ENCODE measurements around the gene TGM2.

DNA sequence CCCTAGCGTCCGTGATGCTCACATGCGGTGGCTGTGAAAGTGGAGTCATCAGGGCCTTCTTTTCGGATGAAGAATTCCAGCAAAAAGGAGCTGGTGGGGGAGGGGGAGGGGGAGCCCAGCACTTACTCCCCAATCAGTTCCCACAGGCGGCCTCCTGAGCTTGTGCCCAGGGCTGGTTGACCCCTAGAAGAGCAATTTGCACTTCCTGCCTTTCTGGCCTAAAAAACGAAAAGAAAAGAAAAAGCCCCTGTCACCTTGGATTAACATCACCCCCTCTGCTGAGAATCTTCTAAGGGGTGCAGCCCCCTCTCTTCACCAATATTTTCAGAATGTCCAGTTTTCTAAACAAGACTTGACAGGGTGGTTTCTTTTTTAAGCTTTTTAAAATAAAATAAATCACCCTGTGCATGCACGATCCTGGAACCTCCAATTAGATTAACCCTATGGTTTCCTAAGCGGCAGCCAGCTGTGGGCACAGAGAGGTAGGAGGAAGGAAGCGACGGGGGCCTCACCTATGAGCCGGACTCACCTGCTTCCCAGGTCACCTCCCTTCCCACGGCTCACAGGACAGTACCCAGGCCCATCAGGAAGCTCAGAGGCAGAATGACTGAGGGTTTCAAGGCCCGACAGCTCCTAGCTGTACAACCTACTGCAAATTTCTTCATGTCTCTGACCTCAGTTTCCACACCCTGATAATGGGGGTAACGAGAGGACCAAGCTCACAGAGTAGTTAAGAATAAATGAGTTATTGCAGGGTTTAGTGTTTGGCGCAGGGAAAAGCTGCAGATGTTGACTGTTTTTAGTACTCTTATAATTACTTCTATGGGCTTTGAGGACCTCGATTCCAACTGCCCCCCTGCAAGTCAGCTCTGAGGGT is 10.5 kb upstream of the TGM2 start:
- TF ChIP-seq, protein P1, sequence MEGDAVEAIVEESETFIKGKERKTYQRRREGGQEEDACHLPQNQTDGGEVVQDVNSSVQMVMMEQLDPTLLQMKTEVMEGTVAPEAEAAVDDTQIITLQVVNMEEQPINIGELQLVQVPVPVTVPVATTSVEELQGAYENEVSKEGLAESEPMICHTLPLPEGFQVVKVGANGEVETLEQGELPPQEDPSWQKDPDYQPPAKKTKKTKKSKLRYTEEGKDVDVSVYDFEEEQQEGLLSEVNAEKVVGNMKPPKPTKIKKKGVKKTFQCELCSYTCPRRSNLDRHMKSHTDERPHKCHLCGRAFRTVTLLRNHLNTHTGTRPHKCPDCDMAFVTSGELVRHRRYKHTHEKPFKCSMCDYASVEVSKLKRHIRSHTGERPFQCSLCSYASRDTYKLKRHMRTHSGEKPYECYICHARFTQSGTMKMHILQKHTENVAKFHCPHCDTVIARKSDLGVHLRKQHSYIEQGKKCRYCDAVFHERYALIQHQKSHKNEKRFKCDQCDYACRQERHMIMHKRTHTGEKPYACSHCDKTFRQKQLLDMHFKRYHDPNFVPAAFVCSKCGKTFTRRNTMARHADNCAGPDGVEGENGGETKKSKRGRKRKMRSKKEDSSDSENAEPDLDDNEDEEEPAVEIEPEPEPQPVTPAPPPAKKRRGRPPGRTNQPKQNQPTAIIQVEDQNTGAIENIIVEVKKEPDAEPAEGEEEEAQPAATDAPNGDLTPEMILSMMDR (IDR thresholded peaks at IDR 0.05): no peak
- TF ChIP-seq POLR2AphosphoS5 (IDR thresholded peaks at IDR 0.05) (no peak), POLR2A (IDR thresholded peaks at IDR 0.05) (no peak), EP300 (IDR thresholded peaks at IDR 0.05) (no peak)
